UCSD-AML1 (cell line): Measurements from ENCODE around the gene ATRIP.
A peak's percentile ranks its signal among the peaks of the same experiment; 100 is the strongest.
"Not testable (repeated sequence)": the region's sequence is repeated elsewhere in the genome, so short reads cannot be mapped to it uniquely, and the experiment has no call there.

Source experiments
- DNase-seq: peaks from one replicate; lab custom pipeline; 2025; ENCODE audit not compliant: unreplicated experiment; lab: John Stamatoyannopoulos, UW

The ATRIP gene

DNA sequence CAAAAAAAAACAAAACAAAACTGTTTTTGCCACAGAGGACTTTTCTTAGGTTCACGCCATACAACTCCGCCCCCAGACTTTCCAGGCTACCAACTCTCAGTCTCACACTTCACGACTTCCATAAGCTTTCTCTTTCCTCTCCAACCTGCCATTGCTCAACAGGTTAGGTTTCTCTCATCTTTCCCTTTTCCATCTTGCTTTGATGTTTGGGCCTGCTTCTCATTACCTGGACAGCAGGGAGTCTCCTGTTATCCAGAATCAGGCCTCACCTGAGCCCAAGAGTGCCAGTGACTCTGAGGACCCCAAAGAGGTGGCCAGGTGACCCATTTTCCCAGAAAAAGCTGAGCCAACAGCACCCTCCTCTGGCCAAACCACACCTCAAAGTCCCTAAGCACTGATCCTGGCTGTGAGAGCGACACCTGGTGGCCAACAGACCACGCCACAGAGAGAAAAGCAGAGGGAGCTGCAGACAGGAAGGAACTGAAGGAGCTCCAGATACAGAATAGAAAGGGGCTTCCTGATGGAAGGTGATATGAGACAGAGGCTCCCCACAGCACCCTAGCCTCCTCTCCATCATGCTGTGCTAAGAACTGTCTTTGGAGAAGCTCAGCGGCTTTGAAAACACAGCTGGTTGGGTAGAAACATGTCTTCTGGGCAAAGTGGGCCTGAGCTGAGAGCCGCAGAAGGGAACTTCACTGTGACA lies 10.6 kb upstream of the ATRIP start:
- peak; percentile 81 for DNase-seq

DNA sequence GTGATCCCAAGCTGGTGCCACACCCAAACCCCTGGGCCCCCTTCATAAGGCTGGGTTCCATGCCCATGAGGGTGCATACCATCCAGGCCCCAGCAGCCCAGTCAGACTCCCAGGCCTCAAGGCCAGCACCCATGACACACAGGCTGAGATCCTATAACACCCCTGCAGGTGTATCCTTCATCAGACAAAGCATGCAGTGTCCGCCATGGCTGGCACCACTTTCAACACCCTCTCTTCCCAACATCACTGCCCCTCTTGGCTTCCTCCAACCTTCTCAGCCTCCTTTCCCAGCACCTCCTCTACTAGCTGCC lies 10.1 kb upstream of the ATRIP start:
- no peak for DNase-seq

DNA sequence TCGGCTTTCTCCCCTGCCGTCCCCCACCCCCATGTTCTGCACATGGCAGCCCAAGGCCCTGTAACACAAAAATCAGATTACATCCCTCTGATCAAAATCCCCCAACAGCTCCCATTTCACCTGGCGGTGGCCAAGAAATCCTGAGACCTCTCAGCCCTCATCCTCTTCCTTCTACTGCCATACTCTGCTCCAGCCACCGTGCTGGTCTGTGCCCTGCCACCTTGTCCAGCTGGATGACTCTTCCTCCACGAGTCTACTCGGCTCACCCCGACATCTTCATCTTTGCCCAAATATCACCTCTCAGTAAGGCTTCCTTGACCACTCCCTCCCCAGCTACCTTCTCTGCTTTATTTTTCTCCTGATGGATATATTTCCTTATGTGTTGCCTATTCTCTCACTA lies 9.7 kb upstream of the ATRIP start:
- DNase-seq: no peak

DNA sequence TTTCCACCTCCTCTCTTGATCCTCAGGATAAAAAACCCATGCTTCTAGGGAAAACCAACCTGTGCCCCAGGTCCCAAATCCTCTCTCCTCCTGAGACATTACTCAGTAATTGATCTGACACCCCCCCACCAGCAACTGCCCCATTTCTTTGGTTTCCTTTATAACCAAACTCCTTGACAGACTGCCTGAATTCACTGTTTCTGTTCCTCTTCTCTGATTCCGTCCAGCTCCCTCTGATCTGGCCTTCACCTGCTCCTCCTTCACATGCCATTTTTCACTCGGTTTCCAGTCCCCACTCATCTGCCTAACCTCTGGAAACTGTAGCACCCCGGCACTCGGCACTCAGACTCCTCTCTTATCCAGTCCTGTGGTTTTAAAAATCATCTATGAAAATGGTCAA lies 8.7 kb upstream of the ATRIP start:
- no peak for DNase-seq

DNA sequence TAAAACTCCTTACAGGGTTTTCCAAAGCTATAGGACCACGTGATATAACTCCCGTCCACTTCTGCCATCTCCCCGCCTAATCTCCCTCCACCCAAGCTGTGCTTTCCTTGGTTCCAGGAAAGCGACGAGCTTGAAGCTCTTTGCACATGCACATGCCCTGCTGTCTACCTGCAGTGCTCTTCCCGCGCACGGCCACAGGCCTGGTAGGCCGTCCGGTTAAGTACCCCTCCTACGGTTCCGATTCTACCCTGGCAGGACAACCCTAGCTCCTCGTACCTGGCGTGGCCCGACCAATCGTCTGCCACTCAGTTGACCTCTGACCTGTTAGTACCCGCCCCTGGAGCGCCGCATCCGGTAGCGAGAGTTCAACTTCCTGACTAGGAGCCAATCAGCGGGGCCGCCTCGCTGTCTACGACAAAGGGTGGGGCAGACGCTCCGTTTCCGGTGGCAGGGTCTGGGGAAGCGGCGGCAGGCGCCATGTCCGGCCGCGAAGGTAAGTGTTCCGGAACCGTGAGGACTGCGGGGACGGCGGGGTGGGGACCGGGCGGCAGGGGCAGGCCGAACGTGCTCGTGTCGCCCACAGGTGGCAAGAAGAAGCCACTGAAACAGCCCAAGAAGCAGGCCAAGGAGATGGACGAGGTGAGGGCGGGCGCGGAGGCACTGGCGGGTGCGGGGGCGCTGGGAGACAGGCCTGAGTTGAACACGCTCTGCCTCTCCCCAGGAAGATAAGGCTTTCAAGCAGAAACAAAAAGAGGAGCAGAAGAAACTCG lies 6.5 kb upstream of the ATRIP start, which contains the start of the genes CCDC51 and TMA7:
TSS of gene CCDC51 (minus strand) at position 300 of the 770 bp plus-strand sequence. CDS start 4,991 bp downstream, outside the sequence.
TSS of gene TMA7 (plus strand) at position 438 of the 770 bp plus-strand sequence. CDS start at position 478, 40 bp downstream.
- DNase-seq: peak; percentile 97

DNA sequence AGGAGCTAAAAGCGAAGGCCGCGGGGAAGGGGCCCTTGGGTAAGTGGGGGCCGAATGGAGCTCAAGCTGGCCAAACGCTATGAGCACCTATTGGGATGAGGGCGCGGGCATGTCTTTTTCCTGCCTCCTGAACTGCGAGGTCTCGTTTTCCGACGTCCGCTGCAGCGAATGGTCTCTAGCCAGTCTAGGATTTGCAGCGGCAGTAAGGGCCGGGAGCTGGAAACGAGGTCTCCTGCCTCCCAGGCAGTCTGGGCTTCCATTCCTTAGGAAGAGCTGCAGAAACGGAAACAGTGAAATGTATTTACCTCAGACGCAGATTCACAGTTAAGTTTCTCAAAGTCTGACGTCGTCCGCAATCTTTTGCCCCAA lies 6.0 kb upstream of the ATRIP start:
- no peak for DNase-seq

DNA sequence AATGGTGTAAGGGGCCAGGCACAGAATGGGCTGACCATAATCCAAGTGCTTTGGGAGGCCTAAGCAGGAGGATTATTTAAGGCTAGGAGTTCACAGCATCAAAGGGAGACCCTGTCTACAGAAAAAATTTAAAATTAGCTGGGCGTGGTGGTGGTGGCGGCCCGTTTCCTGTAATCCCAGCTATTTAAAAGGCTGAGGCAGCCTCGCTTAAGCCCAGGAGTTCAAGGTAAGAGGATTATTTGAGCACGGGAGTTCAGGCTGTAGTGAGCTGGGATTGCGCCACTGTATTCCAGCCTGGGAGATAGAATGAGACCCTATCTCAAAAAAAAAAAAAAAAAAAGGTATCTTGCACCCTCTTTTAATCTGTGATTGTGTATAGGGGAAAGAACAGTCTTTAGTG lies 4.6 kb upstream of the ATRIP start:
- no peak for DNase-seq

DNA sequence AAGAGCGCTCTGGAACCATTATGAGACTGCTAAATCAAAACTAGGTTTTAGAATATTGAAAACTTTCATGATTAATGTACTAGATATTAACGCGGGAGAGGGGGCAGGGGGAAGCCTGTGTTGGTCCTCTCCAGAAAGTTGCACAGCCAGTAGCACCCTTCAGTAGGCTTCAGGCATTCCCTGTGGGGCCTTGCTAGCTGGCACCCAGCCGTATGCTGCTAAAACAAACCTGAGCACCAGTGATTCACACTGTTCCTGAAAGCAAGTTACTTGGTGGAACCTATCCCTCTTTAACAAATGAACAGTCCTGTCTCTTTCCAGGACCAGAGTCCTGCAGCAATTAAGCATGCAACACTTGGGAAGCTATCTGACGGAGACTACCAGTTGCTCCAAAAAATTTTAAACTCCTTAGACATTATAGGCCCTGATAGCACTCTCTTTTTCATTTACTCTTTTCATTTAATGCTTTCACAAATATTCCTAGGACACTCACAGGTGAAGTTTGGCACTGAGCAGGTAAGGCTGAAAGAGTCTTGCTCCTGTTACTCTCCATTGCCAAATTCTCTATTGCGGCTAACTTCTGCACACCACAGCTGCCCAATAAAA lies 1.2 kb upstream of the ATRIP start:
- DNase-seq: no peak

DNA sequence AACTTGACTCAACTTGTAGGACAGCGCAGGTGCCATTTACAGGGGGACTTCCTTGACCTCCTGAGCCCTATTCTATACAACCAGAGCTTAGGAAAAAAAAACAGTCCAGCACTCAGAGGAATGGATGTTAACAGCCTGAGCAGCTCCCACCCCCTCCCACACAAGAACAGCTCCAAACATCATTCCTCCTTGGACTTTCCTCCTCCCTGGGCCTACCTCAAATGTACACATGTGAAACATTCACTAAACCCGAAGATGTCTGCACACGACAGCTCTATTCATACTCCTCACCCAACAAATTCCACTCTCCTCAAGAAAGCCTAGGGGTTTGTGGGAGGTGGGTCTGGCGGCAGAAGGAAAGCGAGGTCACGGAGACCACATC lies 503 bp upstream of the ATRIP start:
- DNase-seq: no peak

DNA sequence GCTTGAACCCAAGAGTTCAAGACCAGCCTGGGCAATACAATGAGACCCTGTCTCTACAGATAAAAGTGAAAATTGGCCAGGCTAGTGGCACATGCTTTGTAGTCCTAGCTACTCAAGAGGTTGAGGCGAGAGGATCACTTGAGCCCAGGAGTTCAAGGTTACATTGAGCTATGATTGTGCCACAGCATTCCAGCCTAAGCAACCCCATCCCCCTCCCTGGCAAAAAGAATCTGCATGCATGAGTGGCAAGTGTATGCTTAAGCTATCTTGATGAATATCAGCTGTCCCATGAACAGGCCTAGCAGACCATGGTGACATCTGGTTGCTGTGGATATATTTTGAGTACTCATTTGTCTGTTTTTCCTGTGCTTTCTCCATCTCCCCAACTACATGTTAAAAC lies 4.7 kb downstream of the ATRIP start:
- DNase-seq: no peak

DNA sequence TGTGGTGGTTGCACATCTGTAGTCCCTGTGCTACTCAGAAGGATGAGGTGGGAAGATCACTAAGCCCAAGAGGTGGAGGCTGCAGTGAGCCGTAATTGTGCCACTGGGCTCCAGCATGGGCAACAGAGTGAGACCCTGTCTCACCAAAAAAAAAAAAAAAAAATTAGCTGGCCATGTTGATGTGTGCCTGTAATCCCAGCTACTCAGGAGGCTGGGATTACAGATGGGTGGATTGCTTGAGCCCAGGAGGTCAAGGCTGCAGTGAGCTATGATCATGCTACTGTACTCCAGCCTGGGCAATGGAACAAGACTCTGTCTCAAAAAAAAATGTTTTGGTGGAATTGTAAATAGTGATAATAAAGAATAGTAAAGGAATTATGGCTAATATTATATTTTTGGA lies 9.9 kb downstream of the ATRIP start:
- DNase-seq: no peak

DNA sequence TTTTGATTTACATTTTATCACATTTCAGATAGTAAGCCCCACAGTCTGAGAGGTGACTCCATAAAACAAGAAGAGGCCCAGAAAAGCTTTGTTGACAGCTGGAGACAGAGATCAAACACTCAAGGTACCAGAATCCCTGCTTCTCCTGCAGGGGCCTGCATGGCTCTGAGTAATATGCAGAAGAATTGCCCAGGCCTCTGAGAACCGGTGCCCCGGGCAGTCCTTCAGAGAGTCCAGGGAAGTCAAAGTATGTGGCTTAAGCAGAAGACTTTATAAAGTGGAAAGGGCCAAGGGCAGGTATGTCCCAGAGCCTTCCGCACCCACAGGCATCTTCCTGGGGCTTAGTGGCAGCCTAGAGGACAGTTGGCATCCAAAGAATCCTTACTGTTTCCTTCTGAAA lies 12.8 kb downstream of the ATRIP start:
- DNase-seq: no peak

DNA sequence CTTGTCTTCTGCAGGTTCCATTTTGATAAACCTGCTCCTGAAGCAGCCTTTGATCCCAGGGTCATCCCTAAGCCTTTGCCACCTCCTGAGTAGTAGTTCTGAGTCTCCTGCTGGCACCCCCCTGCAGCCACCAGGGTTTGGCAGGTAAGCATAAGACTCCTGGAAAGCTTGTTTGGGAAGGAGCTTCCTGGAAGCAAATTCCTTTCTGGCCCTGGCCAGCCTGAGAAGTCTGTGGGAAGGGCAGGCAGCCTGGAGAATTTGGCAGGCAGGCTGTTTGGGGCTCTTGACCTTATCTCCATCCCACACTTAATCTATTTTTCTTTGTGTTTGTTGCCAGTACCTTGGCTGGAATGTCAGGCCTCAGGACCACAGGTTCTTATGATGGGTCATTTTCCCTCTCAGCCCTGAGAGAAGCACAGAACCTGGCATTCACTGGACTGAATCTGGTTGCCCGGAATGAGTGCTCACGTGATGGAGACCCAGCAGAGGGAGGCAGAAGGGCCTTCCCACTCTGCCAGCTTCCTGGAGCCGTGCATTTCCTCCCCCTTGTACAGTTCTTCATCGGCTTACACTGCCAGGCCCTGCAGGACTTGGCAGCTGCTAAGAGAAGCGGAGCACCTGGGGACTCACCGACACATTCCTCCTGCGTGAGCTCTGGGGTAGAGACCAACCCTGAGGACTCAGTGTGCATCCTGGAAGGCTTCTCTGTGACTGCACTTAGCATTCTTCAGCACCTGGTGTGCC lies 13.4 kb downstream of the ATRIP start:
- no peak for DNase-seq

DNA sequence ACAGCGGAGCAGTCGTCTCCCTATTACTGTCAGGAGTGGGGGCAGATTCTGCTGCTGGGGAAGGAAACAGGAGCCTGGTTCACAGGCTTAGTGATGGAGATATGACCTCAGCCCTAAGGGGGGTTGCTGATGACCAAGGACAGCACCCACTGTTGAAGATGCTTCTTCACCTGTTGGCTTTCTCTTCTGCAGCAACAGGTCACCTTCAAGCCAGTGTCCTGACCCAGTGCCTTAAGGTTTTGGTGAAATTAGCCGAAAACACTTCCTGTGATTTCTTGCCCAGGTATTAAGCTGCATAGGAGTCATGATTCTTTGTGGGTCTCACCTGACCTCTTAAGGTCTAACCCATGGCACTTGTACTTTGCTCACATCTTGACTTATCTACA lies 14.0 kb downstream of the ATRIP start:
- no peak for DNase-seq

DNA sequence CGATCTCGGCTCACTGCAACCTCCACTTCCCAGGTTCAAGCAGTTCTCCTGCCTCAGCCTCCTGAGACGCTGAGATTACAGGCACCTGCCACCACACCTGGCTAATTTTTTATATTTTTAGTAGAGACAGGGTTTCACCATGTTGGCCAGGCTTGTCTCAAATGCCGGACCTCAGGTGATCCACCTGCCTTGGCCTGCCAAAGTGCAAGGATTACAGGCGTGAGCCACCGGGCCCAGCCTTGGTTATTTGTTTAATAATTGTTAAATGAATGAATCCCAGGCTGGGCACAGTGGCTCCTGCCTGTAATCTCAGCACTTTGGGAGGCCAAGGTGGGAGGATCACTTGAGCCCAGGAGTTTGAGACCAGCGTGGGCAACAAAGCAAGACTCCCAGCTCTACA lies 15.2 kb downstream of the ATRIP start:
- DNase-seq: not testable (repeated sequence)

DNA sequence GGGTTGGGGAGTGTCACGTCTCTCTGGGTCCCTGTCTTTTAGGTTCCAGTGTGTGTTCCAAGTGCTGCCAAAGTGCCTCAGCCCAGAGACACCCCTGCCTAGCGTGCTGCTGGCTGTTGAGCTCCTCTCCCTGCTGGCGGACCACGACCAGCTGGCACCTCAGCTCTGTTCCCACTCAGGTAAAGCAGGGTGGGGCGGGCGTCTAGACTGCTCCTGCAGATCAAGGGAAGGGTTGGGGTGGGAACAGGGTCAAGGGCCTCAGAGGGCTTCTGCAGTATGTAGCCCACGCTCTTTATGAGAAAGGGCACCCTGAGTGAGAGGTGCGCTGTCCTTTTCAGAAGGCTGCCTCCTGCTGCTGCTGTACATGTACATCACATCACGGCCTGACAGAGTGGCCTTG lies 17.2 kb downstream of the ATRIP start:
- no peak for DNase-seq

DNA sequence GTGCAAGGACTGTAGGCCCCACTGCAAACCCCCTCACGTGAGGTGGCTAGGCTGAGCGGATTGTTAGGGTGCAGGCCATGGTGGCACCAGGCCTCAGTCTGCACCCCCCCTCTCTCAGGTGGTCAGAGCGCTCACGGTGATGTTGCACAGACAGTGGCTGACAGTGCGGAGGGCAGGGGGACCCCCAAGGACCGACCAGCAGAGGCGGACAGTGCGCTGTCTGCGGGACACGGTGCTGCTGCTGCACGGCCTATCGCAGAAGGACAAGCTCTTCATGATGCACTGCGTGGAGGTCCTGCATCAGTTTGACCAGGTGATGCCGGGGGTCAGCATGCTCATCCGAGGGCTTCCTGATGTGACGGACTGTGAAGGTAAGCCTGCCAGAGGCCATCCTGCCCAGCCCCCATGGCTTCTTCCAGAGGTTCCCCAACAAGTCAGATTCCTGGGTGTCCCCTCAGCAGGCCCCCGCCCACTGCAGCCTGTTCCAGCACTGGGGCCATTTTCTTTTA lies 18.2 kb downstream of the ATRIP start:
- no peak for DNase-seq

DNA sequence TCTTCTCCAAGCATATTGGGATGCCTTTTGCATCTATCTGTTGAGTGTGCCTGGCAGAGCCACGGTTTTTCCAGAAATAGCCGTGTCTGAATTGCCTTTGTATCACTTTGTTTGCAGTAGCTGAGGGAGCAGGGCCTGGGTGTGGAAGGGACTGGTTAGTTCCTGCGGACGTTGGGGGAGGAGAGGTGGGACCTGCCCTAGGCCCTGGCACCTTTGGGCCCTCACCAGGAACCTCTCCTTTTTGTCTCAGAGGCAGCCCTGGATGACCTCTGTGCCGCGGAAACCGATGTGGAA lies 18.6 kb downstream of the ATRIP start:
- no peak for DNase-seq

DNA sequence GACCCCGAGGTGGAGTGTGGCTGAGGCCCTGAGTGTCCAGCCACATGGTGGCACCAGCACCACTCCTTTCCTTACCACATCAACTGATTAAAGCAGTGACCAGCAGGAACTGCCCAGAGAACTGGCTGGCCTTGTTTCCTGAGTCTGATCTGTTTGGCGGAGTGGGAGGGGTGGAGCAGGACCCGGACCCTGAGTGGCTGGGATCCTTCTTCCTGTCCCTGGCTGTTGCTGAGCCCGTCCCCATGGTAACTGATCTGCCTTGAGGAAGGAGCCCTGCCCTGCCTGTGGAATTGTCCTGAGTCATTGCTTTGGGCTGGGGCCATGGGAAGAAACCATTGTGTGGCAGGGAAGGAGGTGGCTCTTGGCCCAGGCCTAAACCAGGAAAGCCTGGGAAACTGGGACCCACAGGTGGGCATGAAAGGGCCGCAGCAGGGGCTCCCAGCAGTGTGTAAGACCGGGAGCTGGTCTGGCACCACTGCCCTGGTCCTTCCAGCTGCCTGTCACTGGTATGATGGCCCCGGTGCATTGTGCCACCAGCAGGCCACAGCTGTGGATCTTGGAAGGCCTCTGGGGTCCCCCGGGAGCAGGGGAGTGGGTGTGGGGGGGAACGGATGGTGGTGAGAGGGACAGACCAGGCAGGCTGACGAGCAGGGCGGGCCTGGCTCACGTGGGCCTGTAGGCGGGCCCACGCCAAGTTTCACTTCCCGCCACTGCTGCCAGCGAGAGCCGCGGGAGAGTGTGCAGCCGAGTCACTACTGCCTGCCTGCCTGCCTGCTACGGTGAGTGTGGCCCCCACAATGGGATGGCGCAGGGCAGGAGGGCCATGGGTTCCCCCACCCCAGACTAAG lies 19.2 kb downstream of the ATRIP start:
- peak; percentile 87 for DNase-seq

DNA sequence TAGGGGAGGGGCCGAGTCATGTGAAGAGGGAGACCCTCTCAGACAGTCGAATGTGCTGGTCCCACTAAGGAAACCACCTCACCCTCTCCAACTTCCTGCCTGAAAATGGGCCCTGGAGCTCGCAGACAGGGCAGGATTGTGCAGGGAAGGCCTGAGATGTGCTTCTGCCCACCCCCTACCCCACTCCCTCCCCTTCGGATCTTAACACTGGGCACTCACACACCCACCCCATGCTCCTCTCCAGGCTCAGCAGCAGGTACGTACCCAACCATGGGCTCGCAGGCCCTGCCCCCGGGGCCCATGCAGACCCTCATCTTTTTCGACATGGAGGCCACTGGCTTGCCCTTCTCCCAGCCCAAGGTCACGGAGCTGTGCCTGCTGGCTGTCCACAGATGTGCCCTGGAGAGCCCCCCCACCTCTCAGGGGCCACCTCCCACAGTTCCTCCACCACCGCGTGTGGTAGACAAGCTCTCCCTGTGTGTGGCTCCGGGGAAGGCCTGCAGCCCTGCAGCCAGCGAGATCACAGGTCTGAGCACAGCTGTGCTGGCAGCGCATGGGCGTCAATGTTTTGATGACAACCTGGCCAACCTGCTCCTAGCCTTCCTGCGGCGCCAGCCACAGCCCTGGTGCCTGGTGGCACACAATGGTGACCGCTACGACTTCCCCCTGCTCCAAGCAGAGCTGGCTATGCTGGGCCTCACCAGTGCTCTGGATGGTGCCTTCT lies 20.0 kb downstream of the ATRIP start:
- no peak for DNase-seq
